Measurements from ENCODE around the gene RALBP1. TPM values are rescaled to one million over a fixed set of nuclear protein-coding genes. Genes with fewer than 3 reads are reported as not detected.
A peak's percentile ranks its signal among the peaks of the same experiment; 100 is the strongest.

The RALBP1 gene
- total and polyA plus RNA-seq, 9 of the 15 experiments (the other 6 are each of a cell fraction or from before 2014, with no cell fraction given) = 10.9 to 70.0 (median 61.3) TPM

GRCh38 chr18:9474108-9474982, 968 bp upstream of the RALBP1 start (continued):
- TF ChIP-seq BRD9 (IDR thresholded peaks at IDR 0.05; ENCODE audit: low read depth, partially characterized antibody) = peak; percentile 91
- TF ChIP-seq ZNF740 (CRISPR knock-in tag; IDR thresholded peaks at IDR 0.05) = no peak
- no peak for TF ChIP-seq ZNF740 (tag; IDR thresholded peaks at IDR 0.05)
- no peak for TF ChIP-seq TCF3 (CRISPR knock-in tag; IDR thresholded peaks at IDR 0.05)
- TF ChIP-seq ZNF780A (CRISPR knock-in tag; IDR thresholded peaks at IDR 0.05) = no peak
- no peak for TF ChIP-seq TAF7 (tag; IDR thresholded peaks at IDR 0.05)
- TF ChIP-seq ARHGAP35 (IDR thresholded peaks at IDR 0.05; ENCODE audit: partially characterized antibody) = no peak
- TF ChIP-seq HES1 (IDR thresholded peaks at IDR 0.05; ENCODE audit: low read depth) = no peak
- no peak for TF ChIP-seq ZSCAN32 (CRISPR knock-in tag; IDR thresholded peaks at IDR 0.05)
- TF ChIP-seq SIN3A (IDR thresholded peaks at IDR 0.05; ENCODE audit: borderline replicate concordance in 2 of 2, control insufficient read depth in 1 of 2, low read depth in 2 of 2, low read length in 2 of 2) = 0 out of 4 replicates have a peak, but pooled peaks of 1 of the 2 experiments have one; percentile 85
- no peak for TF ChIP-seq HDAC6 (IDR thresholded peaks at IDR 0.05; ENCODE audit: low read depth, low read length)
- no peak for TF ChIP-seq THRB (CRISPR knock-in tag; conservative IDR thresholded peaks at IDR 0.05)
- TF ChIP-seq UBTF (IDR thresholded peaks at IDR 0.05; ENCODE audit: borderline replicate concordance in 1 of 2, low read depth in 2 of 2, low read length in 2 of 2) = peak; percentile 52 to 62; a peak in 1 of 4 replicates
- no peak for TF ChIP-seq IFI16 (CRISPR knock-in tag; IDR thresholded peaks at IDR 0.05)
- TF ChIP-seq ZNF695 (CRISPR knock-in tag; IDR thresholded peaks at IDR 0.05) = no peak
- no peak for TF ChIP-seq NR0B1 (IDR thresholded peaks at IDR 0.05; ENCODE audit: partially characterized antibody)
- TF ChIP-seq HDAC1 (IDR thresholded peaks at IDR 0.05) = no peak
- no peak for TF ChIP-seq ZNF311 (CRISPR knock-in tag; IDR thresholded peaks at IDR 0.05)
- TF ChIP-seq TEAD4 (IDR thresholded peaks at IDR 0.05; ENCODE audit: low read length) = no peak
- TF ChIP-seq TEAD4 (CRISPR knock-in tag; IDR thresholded peaks at IDR 0.05; ENCODE audit: borderline replicate concordance) = no peak
- TF ChIP-seq NFRKB (IDR thresholded peaks at IDR 0.05; ENCODE audit: low read depth) = 0 out of 2 replicates have a peak, but pooled peaks have one; percentile 33

Measured in K562 (cell line).